PC-9 (cell line): ENCODE measurements around the gene GIMAP2.
"Not testable (repeated sequence)": the region's sequence is repeated elsewhere in the genome, so short reads cannot be mapped to it uniquely, and the experiment has no call there.

Experiments used
- EZH2 ChIP-seq: fragments of 200-600 bp; sonication (generic); IDR thresholded peaks from 2 replicates; pipeline ENCODE4 v1.8.0; 2017; ENCODE audit warnings: antibody characterized with exemption, low read depth
- TF ChIP-seq, protein P1 (sequence below): fragments of 200-600 bp; sonication (generic); conservative IDR thresholded peaks from 2 replicates; pipeline ENCODE4 v1.6.1; 2017; ENCODE audit warnings: mixed run types, antibody characterized with exemption, mild to moderate bottlenecking, moderate library complexity

DNA sequence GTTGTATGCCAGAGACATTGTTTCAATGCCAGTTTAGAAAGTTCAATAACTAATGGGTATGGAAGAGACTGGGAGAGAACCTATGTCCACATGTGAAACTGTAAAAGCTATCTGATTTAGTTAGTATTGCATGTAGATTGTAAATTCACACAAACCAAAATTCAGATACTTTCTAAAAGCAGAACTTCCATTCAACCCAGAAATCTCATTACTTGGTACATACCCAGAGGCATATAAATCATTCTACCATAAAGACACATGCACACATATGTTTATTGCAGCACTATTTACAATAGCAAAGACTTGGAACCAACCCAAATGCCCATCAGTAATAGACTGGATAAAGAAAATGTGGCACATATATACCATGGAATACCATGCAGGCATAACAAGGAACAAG lies 22.7 kb upstream of the GIMAP2 start:
- TF ChIP-seq, protein P1, sequence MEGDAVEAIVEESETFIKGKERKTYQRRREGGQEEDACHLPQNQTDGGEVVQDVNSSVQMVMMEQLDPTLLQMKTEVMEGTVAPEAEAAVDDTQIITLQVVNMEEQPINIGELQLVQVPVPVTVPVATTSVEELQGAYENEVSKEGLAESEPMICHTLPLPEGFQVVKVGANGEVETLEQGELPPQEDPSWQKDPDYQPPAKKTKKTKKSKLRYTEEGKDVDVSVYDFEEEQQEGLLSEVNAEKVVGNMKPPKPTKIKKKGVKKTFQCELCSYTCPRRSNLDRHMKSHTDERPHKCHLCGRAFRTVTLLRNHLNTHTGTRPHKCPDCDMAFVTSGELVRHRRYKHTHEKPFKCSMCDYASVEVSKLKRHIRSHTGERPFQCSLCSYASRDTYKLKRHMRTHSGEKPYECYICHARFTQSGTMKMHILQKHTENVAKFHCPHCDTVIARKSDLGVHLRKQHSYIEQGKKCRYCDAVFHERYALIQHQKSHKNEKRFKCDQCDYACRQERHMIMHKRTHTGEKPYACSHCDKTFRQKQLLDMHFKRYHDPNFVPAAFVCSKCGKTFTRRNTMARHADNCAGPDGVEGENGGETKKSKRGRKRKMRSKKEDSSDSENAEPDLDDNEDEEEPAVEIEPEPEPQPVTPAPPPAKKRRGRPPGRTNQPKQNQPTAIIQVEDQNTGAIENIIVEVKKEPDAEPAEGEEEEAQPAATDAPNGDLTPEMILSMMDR, result not testable (repeated sequence)
- TF ChIP-seq EZH2, result not testable (repeated sequence)
